Measurements from ENCODE around the gene SEMA3D.

Gene SEMA3D

GRCh38 chr7:85103962-85104361 is 82.9 kb downstream of the SEMA3D start:
- TF ChIP-seq CTCF (IDR thresholded peaks at IDR 0.05), result no peak
- Histone ChIP-seq H3K4me3 (no peak overlapping the region), H3K27ac (no peak overlapping the region)
- no peak for DNase-seq (ENCODE audit: low spot score)

GRCh38 chr7:85103357-85103756 is 83.5 kb downstream of the SEMA3D start:
- Histone ChIP-seq H3K4me3 (no peak overlapping the region), H3K27ac (peak overlapping the region in 1 of 2 donors; percentile 23)
- no peak for DNase-seq (ENCODE audit: low spot score)
- no peak for TF ChIP-seq CTCF (IDR thresholded peaks at IDR 0.05)

- peak overlapping the region in 1 of 2 donors; percentile 23 for H3K27ac ChIP-seq
- DNase-seq (ENCODE audit: low spot score), result no peak
- TF ChIP-seq CTCF (IDR thresholded peaks at IDR 0.05), result no peak
- no peak overlapping the region for H3K4me3 ChIP-seq
Measured at GRCh38 chr7:85102813-85103350, 84.0 kb downstream of the SEMA3D start.

- no peak for DNase-seq (ENCODE audit: low spot score)
- no peak overlapping the region for H3K4me3 ChIP-seq
- no peak for TF ChIP-seq CTCF (IDR thresholded peaks at IDR 0.05)
- no peak overlapping the region for H3K27ac ChIP-seq
Measured at GRCh38 chr7:85101347-85101746, 85.5 kb downstream of the SEMA3D start.

GRCh38 chr7:85097844-85098243 is 89.0 kb downstream of the SEMA3D start:
- no peak for DNase-seq (ENCODE audit: low spot score)
- no peak overlapping the region for H3K27ac ChIP-seq
- TF ChIP-seq CTCF (IDR thresholded peaks at IDR 0.05), result no peak
- no peak overlapping the region for H3K4me3 ChIP-seq

- no peak for DNase-seq (ENCODE audit: low spot score)
- TF ChIP-seq CTCF (IDR thresholded peaks at IDR 0.05), result no peak
- Histone ChIP-seq H3K27ac (peak overlapping the region; percentile 37 to 64), H3K4me3 (no peak overlapping the region)
Measured at GRCh38 chr7:85095806-85096205, 91.0 kb downstream of the SEMA3D start.

GRCh38 chr7:85095366-85095765 is 91.5 kb downstream of the SEMA3D start:
- DNase-seq (ENCODE audit: low spot score), result no peak
- Histone ChIP-seq H3K4me3 (no peak overlapping the region), H3K27ac (peak overlapping the region; percentile 60 to 64)
- TF ChIP-seq CTCF (IDR thresholded peaks at IDR 0.05), result no peak
